KOPT-K1 (cell line): ENCODE measurements around the gene GARS1.
A peak's percentile ranks its signal among the peaks of the same experiment; 100 is the strongest.

ENCODE experiments used
- H3K27ac ChIP-seq: fragments of 200-600 bp; sonication (generic); 2 replicates; pipeline ENCODE4 v1.5.1; 2016; ENCODE audit warnings: antibody characterized with exemption, mild to moderate bottlenecking, low read depth, low read length; ENCODE audit not compliant: poor library complexity, severe bottlenecking
- H3K36me3 ChIP-seq: fragments of 200-600 bp; sonication (generic); 2 replicates; pipeline ENCODE4 v1.5.1; 2017; ENCODE audit warnings: antibody characterized with exemption, mild to moderate bottlenecking, low read length, moderate library complexity; ENCODE audit not compliant: insufficient read depth
- H3K9me3 ChIP-seq: fragments of 200-600 bp; sonication (generic); 2 replicates; pipeline ENCODE4 v1.5.1; 2017; ENCODE audit warnings: antibody characterized with exemption, low read length, mild to moderate bottlenecking; ENCODE audit not compliant: insufficient read depth, poor library complexity, severe bottlenecking

GARS1 gene, protein sequence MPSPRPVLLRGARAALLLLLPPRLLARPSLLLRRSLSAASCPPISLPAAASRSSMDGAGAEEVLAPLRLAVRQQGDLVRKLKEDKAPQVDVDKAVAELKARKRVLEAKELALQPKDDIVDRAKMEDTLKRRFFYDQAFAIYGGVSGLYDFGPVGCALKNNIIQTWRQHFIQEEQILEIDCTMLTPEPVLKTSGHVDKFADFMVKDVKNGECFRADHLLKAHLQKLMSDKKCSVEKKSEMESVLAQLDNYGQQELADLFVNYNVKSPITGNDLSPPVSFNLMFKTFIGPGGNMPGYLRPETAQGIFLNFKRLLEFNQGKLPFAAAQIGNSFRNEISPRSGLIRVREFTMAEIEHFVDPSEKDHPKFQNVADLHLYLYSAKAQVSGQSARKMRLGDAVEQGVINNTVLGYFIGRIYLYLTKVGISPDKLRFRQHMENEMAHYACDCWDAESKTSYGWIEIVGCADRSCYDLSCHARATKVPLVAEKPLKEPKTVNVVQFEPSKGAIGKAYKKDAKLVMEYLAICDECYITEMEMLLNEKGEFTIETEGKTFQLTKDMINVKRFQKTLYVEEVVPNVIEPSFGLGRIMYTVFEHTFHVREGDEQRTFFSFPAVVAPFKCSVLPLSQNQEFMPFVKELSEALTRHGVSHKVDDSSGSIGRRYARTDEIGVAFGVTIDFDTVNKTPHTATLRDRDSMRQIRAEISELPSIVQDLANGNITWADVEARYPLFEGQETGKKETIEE

DNA sequence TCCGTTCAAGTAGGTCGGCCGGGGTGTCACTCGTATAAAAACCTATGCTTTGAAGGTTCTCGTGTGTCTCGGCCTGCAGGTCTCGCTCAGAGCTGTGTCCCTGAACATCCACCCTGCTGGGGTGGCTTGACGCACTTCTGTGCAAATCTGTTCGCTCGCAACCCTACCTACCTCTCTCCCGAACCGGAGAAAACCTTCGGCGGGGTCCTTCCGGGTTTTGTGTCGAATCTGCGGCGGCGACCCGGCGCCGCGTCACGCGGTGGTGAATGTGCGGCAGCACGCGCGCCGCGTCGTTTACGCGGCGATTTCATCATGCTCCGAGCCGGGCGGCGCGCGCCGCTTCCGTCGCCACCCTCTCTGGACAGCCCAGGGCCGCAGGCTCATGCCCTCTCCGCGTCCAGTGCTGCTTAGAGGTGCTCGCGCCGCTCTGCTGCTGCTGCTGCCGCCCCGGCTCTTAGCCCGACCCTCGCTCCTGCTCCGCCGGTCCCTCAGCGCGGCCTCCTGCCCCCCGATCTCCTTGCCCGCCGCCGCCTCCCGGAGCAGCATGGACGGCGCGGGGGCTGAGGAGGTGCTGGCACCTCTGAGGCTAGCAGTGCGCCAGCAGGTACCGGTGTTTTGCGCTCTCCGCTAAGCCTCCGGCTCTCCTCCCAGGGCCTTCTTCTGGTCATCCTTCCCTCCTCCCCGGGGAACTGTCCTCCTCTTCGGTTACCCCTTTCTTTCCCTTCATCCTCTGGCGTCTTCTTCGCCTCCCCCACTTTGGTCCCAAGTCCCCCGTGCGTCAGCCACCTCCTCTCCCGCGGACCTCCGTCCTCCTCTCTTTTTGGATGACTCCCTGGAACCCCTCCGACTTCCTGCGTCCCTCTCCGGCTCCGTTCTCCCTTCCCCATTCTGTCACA lies at the start of gene GARS1:
Gene GARS1, plus strand, starts transcription at position 339 of the 896 bp plus-strand sequence. Its CDS starts 44 bp downstream, at position 383.
- no peaks in the 10 kb centered on the region for H3K9me3 ChIP-seq
- peak within 1 kb of the TSS; percentile 87 for H3K27ac ChIP-seq
- peaks cover 30% of the 10 kb centered on the region for H3K36me3 ChIP-seq

DNA sequence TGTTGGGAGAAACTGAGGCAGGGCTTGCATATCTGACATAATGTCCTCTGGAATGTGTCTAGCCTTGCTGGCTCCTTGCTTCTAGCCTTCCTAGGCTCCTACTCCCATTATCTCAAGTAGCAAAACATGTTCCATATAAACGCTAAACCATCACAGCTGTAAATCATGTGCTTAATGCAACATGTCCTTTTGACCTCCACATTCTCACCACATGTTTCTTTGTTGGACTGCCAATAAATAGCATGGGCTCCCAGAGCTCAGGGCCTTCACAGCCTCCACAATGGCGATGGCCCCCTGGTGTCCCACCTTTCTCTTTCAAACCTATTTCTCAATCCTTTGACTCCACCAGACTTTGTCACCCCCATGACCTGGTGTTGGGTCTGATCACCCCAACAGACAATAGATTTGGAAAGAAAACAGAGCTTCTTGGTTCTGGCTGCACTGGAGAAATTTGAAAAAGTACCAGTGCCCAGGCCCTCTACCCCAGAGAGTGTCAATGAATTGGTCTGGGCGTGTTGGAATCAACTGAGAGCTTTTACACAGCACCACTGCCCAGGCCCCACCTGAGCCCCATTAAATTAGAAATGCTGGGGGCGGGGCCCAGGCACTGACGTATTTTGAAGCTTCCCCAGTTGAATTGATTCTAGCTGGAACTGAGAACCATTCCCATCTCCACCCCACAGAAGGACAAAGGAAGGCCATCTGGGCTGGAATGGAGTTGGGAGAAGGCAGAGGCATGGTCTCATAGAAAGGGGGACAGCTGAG lies 48.7 kb upstream of the GARS1 start:
- Histone ChIP-seq H3K36me3 (no peaks in the 10 kb centered on the region), H3K9me3 (no peaks in the 10 kb centered on the region), H3K27ac (no peak overlapping the region)

DNA sequence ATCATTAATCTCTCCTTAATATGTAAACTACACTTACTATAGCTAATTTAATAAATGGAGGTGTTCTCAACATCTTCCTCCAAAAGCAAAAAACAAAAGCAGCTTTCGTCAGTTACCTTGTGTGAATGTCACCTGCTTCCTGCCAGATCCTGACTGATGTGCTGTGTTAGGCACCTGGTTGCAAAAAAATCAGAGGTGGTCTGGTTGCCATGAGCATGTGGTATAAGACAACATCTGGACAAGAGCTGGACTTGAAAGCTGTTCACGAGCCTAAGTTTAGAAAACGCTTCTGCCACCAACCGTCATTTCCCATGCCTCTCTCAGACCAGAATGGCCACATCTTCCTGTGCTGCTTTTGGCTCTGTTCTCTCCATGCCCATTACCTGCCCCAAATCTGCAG lies 48.1 kb upstream of the GARS1 start:
- no peak overlapping the region for H3K27ac ChIP-seq

DNA sequence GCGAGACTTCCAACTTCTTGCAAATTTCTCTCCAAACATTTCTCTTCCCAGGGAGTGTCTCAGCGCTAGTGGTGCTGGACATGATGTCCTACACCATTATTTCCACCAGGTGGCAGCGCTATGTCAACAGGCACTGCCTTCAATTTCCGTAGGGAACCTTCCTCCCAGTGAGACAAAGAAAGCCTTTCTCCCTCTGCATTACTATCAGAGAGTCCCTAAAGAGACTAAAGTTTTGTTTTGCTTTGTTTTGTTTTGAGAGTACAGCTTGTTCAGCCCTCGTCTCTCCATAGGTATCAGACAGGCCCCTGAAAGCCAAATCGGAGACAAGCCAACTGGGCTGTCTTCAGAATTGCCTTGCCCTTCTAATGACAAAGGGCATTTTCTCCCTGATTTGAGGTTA lies 45.8 kb upstream of the GARS1 start:
- Histone ChIP-seq H3K27ac (no peak overlapping the region), H3K9me3 (no peaks in the 10 kb centered on the region), H3K36me3 (no peaks in the 10 kb centered on the region)

More for the DNA sequence above, 48.1 kb upstream of the GARS1 start:
- Histone ChIP-seq H3K9me3 (no peaks in the 10 kb centered on the region), H3K36me3 (no peaks in the 10 kb centered on the region)

DNA sequence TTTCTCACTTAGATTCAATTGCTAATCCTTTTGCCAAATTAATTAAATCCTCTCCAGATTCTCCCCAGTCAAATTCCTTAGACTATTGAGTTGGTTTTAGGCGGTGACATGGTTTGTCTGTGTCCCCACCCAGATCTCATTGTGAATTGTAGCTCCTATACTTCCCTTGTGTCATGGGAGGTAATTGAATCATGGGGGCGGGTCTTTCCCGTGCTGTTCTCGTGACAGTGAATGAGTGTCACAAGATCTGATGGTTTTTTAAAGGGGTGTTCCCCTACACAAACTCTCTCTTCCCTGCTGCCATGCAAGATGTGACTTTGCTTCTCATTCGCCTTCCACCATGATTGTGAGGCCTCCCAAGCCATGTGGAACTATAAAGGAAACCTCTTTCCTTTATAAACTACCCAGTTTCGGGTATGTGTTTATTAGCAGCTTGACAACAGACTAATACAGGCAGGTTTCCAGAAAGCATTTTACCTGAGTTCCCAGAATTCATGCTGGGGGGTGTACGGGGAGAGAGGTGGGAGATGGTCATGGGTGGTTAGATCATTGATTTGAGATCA lies 44.7 kb upstream of the GARS1 start:
- Histone ChIP-seq H3K36me3 (no peaks in the 10 kb centered on the region), H3K27ac (no peak overlapping the region), H3K9me3 (no peaks in the 10 kb centered on the region)

DNA sequence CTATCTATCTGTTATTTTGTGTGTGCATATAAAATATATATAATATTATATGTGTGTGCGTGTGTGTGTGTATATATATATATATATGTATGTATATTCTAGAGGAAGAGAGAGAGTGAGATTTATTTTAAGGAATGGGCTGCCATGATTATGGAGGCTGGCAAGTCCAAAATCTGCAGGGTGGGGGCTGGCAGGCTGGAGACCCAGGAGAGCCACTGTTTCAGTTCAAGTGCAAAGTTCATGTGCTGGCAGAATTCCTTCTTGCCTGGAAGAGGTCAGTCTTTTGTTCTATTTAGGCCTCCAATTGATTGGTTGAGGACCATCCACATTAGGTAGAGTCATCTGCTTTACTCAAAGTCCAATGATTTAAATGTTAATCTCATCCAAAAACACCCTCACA lies 42.3 kb upstream of the GARS1 start:
- Histone ChIP-seq H3K36me3 (no peaks in the 10 kb centered on the region), H3K27ac (no peak overlapping the region), H3K9me3 (no peaks in the 10 kb centered on the region)

DNA sequence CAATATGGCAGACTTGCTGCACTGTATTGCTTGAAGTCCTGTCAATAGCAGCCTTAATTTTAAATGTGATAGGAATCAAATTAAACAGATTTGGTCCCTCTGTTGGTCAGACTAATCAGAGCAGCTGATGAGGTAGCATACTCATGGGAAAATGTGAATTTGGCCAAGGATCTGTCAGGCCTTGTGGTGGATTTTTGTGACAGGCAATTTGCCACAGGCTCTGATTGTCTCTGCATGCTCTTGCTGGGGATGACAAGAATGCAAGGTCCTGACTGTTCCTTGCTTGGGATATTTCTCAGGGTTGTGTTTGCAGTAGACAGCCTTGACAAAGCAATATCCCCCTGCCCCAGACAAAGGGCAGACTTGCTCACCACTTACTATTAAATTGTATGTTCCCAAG lies 41.5 kb upstream of the GARS1 start:
- Histone ChIP-seq H3K36me3 (no peaks in the 10 kb centered on the region), H3K27ac (no peak overlapping the region), H3K9me3 (no peaks in the 10 kb centered on the region)

DNA sequence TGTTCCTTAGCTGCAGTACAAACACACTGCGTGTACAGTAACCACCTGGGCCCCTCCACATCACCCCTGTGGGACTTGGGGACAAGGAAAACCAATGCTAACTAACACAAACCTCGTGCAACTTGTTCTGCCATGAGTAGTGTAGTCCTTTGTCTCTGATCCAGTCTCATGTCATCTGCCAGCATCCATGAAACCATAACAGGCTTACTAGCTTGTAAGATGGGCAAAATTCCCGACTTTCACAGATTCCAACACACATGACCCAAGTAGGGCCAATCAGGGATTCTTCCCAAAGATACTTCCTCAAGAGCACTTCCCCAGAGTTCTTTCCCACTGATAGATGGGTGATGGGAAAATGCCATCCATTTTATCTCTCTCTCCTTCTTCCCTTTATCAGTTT lies 41.1 kb upstream of the GARS1 start:
- Histone ChIP-seq H3K36me3 (no peaks in the 10 kb centered on the region), H3K27ac (no peak overlapping the region), H3K9me3 (no peaks in the 10 kb centered on the region)

DNA sequence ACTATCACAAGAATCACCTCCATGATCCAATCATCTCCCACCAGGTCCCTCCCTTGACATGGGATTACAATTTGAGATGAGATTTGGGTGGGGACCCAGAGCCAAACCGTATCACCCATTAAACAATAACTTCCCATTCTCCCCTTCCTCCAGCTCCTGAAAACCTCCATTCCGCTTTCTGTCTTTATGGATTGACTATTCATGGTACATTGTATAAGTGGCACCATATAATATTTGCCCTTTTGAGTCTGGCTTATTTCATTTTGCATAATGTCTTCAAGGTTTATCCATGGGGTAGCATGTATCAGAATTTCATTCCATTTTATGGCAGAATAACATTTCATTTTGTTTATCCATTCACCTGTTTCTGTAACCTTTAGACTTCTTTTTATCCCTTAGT lies 39.2 kb upstream of the GARS1 start:
- H3K36me3 ChIP-seq: no peaks in the 10 kb centered on the region
- H3K27ac ChIP-seq: no peak overlapping the region
- H3K9me3 ChIP-seq: no peaks in the 10 kb centered on the region

DNA sequence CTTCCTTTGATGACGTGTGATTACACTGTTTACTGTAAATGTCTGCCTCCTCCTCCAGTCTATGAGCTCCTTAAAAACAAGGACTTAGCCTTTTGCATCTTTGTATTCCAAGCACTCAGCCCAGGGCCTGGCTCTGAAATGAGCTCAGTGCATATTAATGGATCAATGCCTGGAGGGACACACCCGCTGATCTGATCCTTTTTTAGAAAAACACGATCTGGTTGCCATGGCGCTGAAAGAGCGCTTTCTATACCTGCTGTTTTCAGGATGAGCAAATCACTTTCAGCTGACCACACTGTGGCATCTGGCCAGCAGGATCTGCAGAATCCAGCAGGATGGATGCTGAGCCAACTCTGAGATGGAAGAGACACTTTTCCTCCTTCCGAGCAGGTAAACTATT lies 37.8 kb upstream of the GARS1 start:
- Histone ChIP-seq H3K36me3 (no peaks in the 10 kb centered on the region), H3K9me3 (no peaks in the 10 kb centered on the region), H3K27ac (no peak overlapping the region)

DNA sequence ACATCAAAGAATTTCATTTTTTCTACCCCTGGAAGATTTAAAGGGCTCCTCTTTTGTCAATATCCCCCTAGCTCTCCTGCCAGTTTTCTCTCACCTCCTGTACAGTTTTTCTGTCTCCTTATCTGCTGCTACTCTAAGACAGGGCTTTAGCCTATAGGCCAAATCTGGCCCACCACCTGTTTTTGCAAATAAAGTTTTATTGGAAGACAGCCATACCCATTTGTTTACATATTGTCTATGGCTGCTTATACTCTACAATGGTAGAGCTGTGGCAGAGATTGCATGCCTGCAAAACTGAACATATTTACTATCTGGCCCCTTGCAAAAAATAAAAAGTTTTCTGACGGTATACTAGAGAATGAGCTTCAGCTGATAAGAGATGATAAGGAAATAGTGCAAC lies 37.4 kb upstream of the GARS1 start:
- no peak overlapping the region for H3K27ac ChIP-seq
- no peaks in the 10 kb centered on the region for H3K36me3 ChIP-seq
- H3K9me3 ChIP-seq: no peaks in the 10 kb centered on the region

DNA sequence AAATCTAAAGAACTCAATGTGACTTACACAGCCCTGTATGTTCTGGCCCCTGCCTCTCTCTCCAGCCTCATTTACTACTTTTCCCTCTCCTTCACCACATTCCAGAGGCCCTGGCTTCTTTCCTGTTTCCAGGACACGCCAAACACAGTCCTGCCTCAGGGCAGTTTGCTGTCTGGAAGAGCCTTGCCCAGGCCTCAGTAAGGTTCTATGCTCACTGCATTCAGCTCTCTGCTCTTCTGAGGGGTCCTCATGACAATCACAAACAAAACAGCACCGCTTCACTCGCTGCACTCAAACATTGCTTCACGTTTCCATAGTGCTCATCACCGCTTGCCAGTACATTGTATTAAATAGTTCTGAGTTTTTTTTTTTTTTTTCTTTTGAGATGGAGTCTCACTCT lies 35.1 kb upstream of the GARS1 start:
- Histone ChIP-seq H3K9me3 (no peaks in the 10 kb centered on the region), H3K36me3 (peaks cover 11% of the 10 kb centered on the region; the same call in 1 of the 2 replicates), H3K27ac (no peak overlapping the region)

DNA sequence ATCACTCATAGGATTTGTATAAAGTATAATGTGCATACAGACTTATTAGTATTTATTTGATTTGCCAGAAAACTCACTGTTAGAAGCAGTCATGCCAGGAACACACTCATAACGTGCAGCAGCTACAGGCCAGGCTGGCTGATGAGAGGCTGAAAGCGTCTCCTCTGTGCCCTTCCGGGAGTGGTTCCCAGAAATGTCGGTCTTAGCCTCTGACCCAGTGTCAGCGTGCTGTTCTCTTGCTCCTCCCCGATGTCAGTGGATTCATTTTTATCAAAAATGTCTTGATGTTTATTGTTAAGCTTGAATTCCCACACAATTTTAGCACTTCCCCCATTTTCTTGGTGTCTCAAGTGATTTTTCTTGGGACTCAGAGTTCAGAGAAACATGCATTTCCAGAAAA lies 33.3 kb upstream of the GARS1 start:
- peaks cover 11% of the 10 kb centered on the region; the same call in 1 of the 2 replicates for H3K36me3 ChIP-seq
- no peaks in the 10 kb centered on the region for H3K9me3 ChIP-seq
- H3K27ac ChIP-seq: no peak overlapping the region

DNA sequence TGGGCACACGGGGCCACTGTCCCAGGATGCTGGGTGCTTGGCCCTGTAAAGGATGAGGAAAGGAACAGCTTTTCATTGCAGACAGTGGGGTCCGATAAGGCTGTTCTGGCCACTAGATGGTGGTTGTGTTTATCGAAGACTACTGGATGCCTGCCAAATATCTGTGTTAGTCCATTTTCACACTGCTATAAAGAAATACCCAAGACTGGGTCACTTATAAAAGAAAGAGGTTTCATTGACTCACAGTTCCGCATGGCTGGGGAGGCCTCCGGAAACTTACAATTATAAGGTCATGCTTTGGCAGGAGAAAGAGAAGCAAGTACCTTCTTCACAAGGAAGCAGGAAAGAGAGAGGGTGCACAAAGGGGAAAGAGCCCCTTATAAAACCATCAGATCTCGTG lies 32.2 kb upstream of the GARS1 start:
- no peak overlapping the region for H3K27ac ChIP-seq
- no peaks in the 10 kb centered on the region for H3K9me3 ChIP-seq
- H3K36me3 ChIP-seq: peaks cover 11% of the 10 kb centered on the region; the same call in 1 of the 2 replicates
